ENCODE data around the gene GRK6. TPM values are rescaled to one million over a fixed set of nuclear protein-coding genes. Genes with fewer than 3 reads are reported as not detected.

The GRK6 gene
- total and polyA plus RNA-seq, 9 of the 15 experiments (the other 6 are each of a cell fraction or from before 2014, with no cell fraction given) = 0.63 to 122 (median 44.5) TPM

GRCh38 chr5:177446200-177447065, 20.0 kb downstream of the GRK6 start, which contains the start of gene PRR7 (continued):
- TF ChIP-seq REST (IDR thresholded peaks at IDR 0.05; ENCODE audit: borderline replicate concordance) = peak; percentile 40; the same call in 1 of the 2 replicates
- peak; percentile 83 for TF ChIP-seq REST (CRISPR knock-in tag; IDR thresholded peaks at IDR 0.05; ENCODE audit: low read depth)
- TF ChIP-seq TBP (optimal IDR thresholded peaks at IDR 0.05; ENCODE audit: low read depth, low read length) = no peak
- TF ChIP-seq TGIF2 (CRISPR knock-in tag; IDR thresholded peaks at IDR 0.05) = no peak
- no peak for TF ChIP-seq NFATC3 (IDR thresholded peaks at IDR 0.05)
- TF ChIP-seq PHF8 (IDR thresholded peaks at IDR 0.05; ENCODE audit: borderline replicate concordance, low read length) = peak; percentile 37; the same call in 1 of the 2 replicates
- TF ChIP-seq ZNF583 (CRISPR knock-in tag; IDR thresholded peaks at IDR 0.05) = peak; percentile 75; the same call in 1 of the 2 replicates
- TF ChIP-seq DMBX1 (CRISPR knock-in tag; IDR thresholded peaks at IDR 0.05; ENCODE audit: borderline replicate concordance) = peak; percentile 78; the same call in 1 of the 2 replicates
- peak; percentile 80 to 83 for TF ChIP-seq NRF1 (conservative IDR thresholded peaks at IDR 0.05 in 1 of 2, IDR thresholded peaks at IDR 0.05 in 1 of 2)
- TF ChIP-seq TOE1 (IDR thresholded peaks at IDR 0.05; ENCODE audit: borderline replicate concordance) = no peak
- TF ChIP-seq TOE1 (CRISPR knock-in tag; IDR thresholded peaks at IDR 0.05; ENCODE audit: borderline replicate concordance, low read depth) = 0 out of 2 replicates have a peak, but pooled peaks have one; percentile 27
- 0 out of 2 replicates have a peak, but pooled peaks have one; percentile 39 for TF ChIP-seq ZNF263 (CRISPR knock-in tag; IDR thresholded peaks at IDR 0.05; ENCODE audit: borderline replicate concordance)

Data from K562 (cell line).